Bronchial epithelial cell (primary cell): ENCODE data around the gene SALL4. TPM values are rescaled to one million over a fixed set of nuclear protein-coding genes. Genes with fewer than 3 reads are reported as not detected.
A peak's percentile ranks its signal among the peaks of the same experiment; 100 is the strongest.
"Not testable (repeated sequence)": the region's sequence is repeated elsewhere in the genome, so short reads cannot be mapped to it uniquely, and the experiment has no call there.

Experiments used
- DNase-seq: peaks from one replicate; pipeline ENCODE4 v3.0.0-alpha.2; 2010; ENCODE audit warnings: low read depth
- FAIRE-seq: peaks from 2 replicates; lab custom pipeline; 2011; peaks lifted over from hg19 to GRCh38; lab: Jason Lieb, UNC
- H3K27me3 ChIP-seq: 2 replicates; pipeline ENCODE4 v1.5.1; 2011; ENCODE audit warnings: low read length; ENCODE audit not compliant: control insufficient read depth, insufficient read depth
- H3K36me3 ChIP-seq: 2 replicates; pipeline ENCODE4 v1.5.1; 2011; ENCODE audit warnings: low read length; ENCODE audit not compliant: control insufficient read depth, insufficient read depth
- H3K4me3 ChIP-seq: 2 replicates; pipeline ENCODE4 v1.5.1; 2011; ENCODE audit warnings: mild to moderate bottlenecking, low read depth, low read length, control low read depth
- total RNA-seq: library from RNA; depleted of rRNA; stranded (reverse); fragments of >200 nt; gene quantifications from 2 replicates; pipeline ENCODE4 v1.2.1, GENCODE V29; 2014
- TF ChIP-seq, protein P1 (sequence below): IDR thresholded peaks from 2 replicates; pipeline ENCODE4 v1.5.1; 2011; ENCODE audit warnings: mild to moderate bottlenecking, moderate library complexity, low read length, control low read depth, inconsistent platforms; ENCODE audit not compliant: insufficient read depth, severe bottlenecking

SALL4 gene
- total RNA-seq, 1 donor from 2014 or later: 0.26 TPM

DNA sequence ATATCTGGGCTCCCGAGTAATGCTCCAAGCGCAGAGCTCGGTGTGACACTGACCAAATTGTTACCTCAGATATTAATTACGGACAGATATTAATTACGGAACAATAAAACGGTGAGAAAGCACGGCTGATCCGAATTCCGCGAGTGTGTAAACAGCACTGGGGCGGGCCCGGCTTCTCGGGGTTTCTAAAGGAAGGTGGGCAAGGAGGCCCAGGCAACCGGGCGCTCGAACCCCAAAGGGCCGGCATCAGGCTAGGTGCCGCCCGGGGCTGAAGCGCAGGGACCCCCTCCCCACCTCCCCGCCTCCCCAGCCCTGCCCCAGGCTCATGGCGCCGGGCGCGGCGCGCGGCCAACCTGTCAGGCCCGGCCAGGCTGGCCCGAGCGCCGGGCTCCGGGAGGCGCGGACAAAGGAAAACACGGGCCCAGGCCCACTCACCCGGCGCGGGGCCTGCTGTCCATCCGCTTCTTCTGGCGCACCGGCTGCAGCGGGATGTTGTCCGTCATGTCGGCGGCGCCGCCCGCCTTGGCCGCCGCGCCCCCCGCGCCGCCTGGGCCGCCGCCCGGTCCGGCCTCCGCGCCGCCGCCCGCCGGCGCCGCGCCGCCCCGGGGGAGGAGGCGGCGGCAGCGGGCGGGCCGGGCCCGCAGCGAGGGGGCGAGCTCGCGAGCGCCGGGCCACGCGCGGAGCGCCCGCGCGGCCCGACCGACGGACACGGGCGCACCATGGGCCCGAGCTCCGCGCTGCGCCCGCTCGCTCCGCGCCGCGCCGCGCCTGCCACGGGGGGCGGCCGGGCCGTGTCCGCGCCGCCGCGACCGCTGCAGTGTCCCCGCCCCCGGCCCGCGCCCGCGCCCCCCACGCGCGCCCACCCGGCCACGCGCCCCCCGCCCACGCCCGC lies 34.2 kb downstream of the SALL4 start, which contains the start of gene ATP9A:
TSS of gene ATP9A (minus strand) at position 524 of the 892 bp plus-strand sequence. CDS start at position 503, 21 bp downstream.
- DNase-seq (no peak), FAIRE-seq (no peak)
- Histone ChIP-seq H3K4me3 (peak within 1 kb of the TSS; percentile 59), H3K27me3 (no peaks in the 10 kb centered on the region), H3K36me3 (no peaks in the 10 kb centered on the region)
- TF ChIP-seq, protein P1, sequence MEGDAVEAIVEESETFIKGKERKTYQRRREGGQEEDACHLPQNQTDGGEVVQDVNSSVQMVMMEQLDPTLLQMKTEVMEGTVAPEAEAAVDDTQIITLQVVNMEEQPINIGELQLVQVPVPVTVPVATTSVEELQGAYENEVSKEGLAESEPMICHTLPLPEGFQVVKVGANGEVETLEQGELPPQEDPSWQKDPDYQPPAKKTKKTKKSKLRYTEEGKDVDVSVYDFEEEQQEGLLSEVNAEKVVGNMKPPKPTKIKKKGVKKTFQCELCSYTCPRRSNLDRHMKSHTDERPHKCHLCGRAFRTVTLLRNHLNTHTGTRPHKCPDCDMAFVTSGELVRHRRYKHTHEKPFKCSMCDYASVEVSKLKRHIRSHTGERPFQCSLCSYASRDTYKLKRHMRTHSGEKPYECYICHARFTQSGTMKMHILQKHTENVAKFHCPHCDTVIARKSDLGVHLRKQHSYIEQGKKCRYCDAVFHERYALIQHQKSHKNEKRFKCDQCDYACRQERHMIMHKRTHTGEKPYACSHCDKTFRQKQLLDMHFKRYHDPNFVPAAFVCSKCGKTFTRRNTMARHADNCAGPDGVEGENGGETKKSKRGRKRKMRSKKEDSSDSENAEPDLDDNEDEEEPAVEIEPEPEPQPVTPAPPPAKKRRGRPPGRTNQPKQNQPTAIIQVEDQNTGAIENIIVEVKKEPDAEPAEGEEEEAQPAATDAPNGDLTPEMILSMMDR: no peak

DNA sequence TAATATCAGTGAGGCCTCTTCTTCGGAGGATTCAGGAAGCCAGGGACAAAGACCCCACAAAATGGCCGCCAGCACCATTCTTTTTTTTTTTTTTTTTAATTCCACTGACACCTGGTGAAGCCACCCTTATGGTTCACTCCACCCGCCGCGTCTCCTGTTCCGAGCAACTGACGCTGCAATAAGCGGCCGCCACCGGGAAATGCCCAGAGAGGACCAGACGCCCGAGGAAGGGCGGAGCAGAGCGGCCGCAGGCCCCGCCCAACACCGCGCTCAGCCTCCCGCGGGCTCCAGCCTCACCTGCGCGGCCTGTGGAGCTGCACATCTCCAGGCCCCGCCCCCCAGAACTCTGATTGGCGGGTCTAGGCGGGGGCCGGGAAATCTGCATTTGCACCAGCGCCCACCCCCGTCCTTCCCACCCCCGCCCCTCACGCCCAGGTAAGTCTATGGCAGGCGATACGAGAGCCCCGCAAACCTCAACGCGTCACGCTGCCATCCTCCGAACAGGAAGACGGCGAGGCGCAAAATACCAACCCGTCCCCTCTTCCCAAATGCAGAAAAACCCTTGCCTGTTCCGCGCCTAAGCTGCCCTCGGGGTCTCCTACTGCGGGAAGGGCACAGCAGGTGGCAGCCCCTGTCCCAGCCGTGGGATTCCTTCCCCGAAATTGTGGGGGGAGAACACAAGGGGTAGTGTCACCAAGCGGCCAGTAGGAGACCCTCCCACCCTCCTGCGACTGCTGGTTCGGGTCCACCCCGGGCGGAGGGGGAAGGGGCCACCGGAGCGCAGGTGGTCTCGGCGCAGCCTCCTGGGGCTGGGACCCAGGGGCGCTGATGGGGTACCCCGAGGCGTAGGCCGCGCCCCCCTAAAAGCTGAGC lies 35.1 kb downstream of the SALL4 start:
- FAIRE-seq: no peak
- Histone ChIP-seq H3K27me3 (no peaks in the 10 kb centered on the region), H3K36me3 (no peaks in the 10 kb centered on the region), H3K4me3 (peak overlapping the region; percentile 59)
- TF ChIP-seq, protein P1: peak; percentile 46
- DNase-seq: peak; percentile 71

DNA sequence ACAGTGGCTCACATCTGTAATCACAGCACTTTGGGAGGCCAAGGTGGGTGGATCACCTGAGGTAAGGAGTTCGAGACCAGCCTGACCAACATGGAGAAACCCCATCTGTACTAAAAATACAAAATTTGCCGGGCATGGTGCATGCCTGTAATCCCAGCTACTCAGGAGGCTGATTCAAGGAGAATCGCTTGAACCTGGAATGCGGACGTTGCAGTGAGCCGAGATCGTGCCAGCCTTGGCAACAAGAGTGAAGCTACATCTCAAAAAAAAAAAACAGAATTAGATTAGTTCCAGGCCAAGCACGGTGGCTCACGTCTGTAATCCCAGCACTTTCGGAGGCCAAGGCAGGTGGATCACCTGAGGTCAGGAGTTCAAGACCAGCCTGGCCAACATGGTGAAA lies 36.9 kb downstream of the SALL4 start:
- H3K4me3 ChIP-seq, FAIRE-seq, DNase-seq, H3K27me3 ChIP-seq, H3K36me3 ChIP-seq: not testable (repeated sequence)

DNA sequence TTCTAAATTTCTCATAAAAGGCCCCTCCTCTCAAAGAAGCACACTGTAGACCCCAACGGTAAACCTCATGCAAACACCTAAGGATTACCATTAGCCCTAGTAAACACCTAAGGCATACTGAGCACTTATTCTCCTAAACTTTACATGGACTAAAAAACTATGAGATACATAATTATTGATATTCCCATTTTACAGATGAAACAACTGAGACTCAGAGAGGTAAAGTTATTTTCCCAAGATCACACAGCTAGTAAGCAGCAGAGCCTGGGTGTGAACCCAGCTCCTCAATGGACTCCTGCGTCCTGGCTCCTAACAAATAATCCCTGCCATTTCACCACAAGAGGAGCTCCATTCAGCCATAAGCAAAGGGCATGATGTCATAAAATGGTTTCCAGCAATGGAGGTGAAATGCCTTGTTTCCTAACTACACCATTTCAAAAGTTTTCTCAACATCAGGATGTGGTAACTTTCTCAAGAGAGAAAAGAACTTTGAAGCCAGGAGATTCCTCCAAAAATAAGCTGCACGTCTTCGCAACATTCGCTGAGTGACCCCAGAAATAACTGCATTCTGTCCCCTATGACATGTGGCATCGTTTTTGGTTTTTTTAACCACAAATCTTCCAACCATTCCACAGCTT lies 38.2 kb downstream of the SALL4 start:
- DNase-seq (no peak), FAIRE-seq (no peak)
- TF ChIP-seq, protein P1: no peak
- Histone ChIP-seq H3K36me3 (no peaks in the 10 kb centered on the region), H3K27me3 (no peaks in the 10 kb centered on the region), H3K4me3 (no peak overlapping the region)

DNA sequence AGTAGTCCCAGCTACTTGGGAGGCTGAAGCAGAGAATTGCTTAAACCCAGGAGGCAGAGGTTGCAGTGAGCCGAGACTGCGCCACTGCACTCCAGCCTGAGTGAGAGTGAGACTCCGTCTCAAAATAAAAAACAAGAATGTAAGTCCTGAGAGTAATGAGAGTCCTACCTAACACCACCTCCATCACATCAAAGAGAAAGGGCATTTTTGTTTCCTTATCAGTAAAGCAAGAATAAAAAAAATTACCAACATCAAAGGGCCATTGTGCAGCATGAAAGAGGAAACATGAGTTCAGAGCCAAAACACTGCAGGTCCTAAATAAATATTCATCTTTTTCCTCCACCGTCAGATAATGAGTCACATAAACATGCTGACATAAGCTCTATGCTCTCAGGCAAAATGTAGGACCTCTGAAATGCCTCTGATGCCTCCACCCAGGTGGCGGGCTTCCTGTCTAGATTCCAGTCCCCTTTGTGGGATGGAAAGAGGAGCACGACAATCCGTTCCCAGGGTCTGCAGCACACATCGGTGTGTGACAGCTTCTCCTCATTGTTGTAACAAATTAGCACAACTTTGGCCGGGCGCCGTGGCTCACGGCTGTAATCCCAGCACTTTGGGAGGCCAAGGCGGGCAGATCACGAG lies 41.3 kb downstream of the SALL4 start:
- TF ChIP-seq, protein P1: no peak
- no peak overlapping the region for H3K4me3 ChIP-seq
- peak; percentile 59 for DNase-seq
- H3K27me3 ChIP-seq: no peaks in the 10 kb centered on the region
- no peak for FAIRE-seq
- H3K36me3 ChIP-seq: no peaks in the 10 kb centered on the region
